Measurements from ENCODE around the gene GPRIN1.
"Not testable (repeated sequence)": the region's sequence is repeated elsewhere in the genome, so short reads cannot be mapped to it uniquely, and the experiment has no call there.

The GPRIN1 gene

GRCh38 chr5:176575488-176576422, 34.2 kb downstream of the GPRIN1 start:
- no peak for DNase-seq (ENCODE audit: low read depth in 3 of 3, low spot score in 1 of 3)

- no peak for DNase-seq (ENCODE audit: low read depth in 3 of 3, low spot score in 1 of 3)
Observed at GRCh38 chr5:176575066-176575465, 34.9 kb downstream of the GPRIN1 start.

- no peak for DNase-seq (ENCODE audit: low read depth in 3 of 3, low spot score in 1 of 3)
Observed at GRCh38 chr5:176574297-176574591, 35.7 kb downstream of the GPRIN1 start.

- DNase-seq (ENCODE audit: low read depth in 3 of 3, low spot score in 1 of 3): peak; percentile 52 to 76 (median 55)
Observed at GRCh38 chr5:176573564-176574296, 36.2 kb downstream of the GPRIN1 start.

- DNase-seq (ENCODE audit: low read depth in 3 of 3, low spot score in 1 of 3): no peak
Observed at GRCh38 chr5:176570044-176570443, 39.9 kb downstream of the GPRIN1 start.

- DNase-seq (ENCODE audit: low read depth in 3 of 3, low spot score in 1 of 3): no peak
Observed at GRCh38 chr5:176568657-176569056, 41.3 kb downstream of the GPRIN1 start.

GRCh38 chr5:176565760-176566288, 44.1 kb downstream of the GPRIN1 start:
- DNase-seq (ENCODE audit: low read depth in 3 of 3, low spot score in 1 of 3): no peak

- DNase-seq (ENCODE audit: low read depth in 3 of 3, low spot score in 1 of 3): no peak
Observed at GRCh38 chr5:176564002-176564401, 46.0 kb downstream of the GPRIN1 start.

GRCh38 chr5:176562189-176562588, 47.8 kb downstream of the GPRIN1 start:
- no peak for DNase-seq (ENCODE audit: low read depth in 3 of 3, low spot score in 1 of 3)

- DNase-seq (ENCODE audit: low read depth in 3 of 3, low spot score in 1 of 3): no peak
Observed at GRCh38 chr5:176561259-176561658, 48.7 kb downstream of the GPRIN1 start.

- no peak for DNase-seq (ENCODE audit: low read depth in 3 of 3, low spot score in 1 of 3)
Observed at GRCh38 chr5:176560364-176560763, 49.6 kb downstream of the GPRIN1 start.

- DNase-seq (ENCODE audit: low read depth in 3 of 3, low spot score in 1 of 3): no peak
Observed at GRCh38 chr5:176559683-176560082, 50.3 kb downstream of the GPRIN1 start.

- DNase-seq (ENCODE audit: low read depth in 3 of 3, low spot score in 1 of 3): no peak
Observed at GRCh38 chr5:176557846-176558245, 52.1 kb downstream of the GPRIN1 start.

GRCh38 chr5:176553260-176554085, 56.5 kb downstream of the GPRIN1 start:
- no peak for DNase-seq (ENCODE audit: low read depth in 3 of 3, low spot score in 1 of 3)

- DNase-seq (ENCODE audit: low read depth in 3 of 3, low spot score in 1 of 3): no peak
Observed at GRCh38 chr5:176552332-176552869, 57.6 kb downstream of the GPRIN1 start.

GRCh38 chr5:176550937-176551336, 59.0 kb downstream of the GPRIN1 start:
- DNase-seq (ENCODE audit: low read depth in 3 of 3, low spot score in 1 of 3): not testable (repeated sequence)

- no peak for DNase-seq (ENCODE audit: low read depth in 3 of 3, low spot score in 1 of 3)
Observed at GRCh38 chr5:176550275-176550831, 59.6 kb downstream of the GPRIN1 start.

- no peak for DNase-seq (ENCODE audit: low read depth in 3 of 3, low spot score in 1 of 3)
Observed at GRCh38 chr5:176549871-176550270, 60.1 kb downstream of the GPRIN1 start.

GRCh38 chr5:176548967-176549444, 61.0 kb downstream of the GPRIN1 start, which contains the start of gene CDHR2:
Gene CDHR2 (plus strand): TSS chr5:176549342. CDS start chr5:176565353, 16,011 bp downstream.
- no peak for DNase-seq (ENCODE audit: low read depth in 3 of 3, low spot score in 1 of 3)

GRCh38 chr5:176547802-176548201, 62.2 kb downstream of the GPRIN1 start:
- DNase-seq (ENCODE audit: low read depth in 3 of 3, low spot score in 1 of 3): no peak

Data from stimulated activated CD4-positive, alpha-beta T cell treated with anti-CD3 and anti-CD28 coated beads, TNF-alpha, amount 100 ng/mL, for 1 hour (primary cell).